Fibroblast of gingiva (primary cell): Measurements from ENCODE around the gene ATP8A2.
A peak's percentile ranks its signal among the peaks of the same experiment; 100 is the strongest.
"Not testable (repeated sequence)": the region's sequence is repeated elsewhere in the genome, so short reads cannot be mapped to it uniquely, and the experiment has no call there.

Source experiments
- DNase-seq: peaks from one replicate; pipeline ENCODE4 v3.0.0-alpha.2; 2011; ENCODE audit warnings: low read depth

Gene ATP8A2

GRCh38 chr13:25927363-25927762 is 555.6 kb downstream of the ATP8A2 start:
- DNase-seq = no peak

GRCh38 chr13:25927932-25928331 is 556.2 kb downstream of the ATP8A2 start:
- peak; percentile 10 for DNase-seq

GRCh38 chr13:25928941-25929505 is 557.2 kb downstream of the ATP8A2 start:
- DNase-seq = no peak

GRCh38 chr13:25929816-25930215 is 558.0 kb downstream of the ATP8A2 start:
- DNase-seq = no peak

GRCh38 chr13:25930653-25931052 is 558.9 kb downstream of the ATP8A2 start:
- no peak for DNase-seq

- DNase-seq = no peak
These were observed 560.6 kb downstream of the ATP8A2 start for GRCh38 chr13:25932365-25932764.

GRCh38 chr13:25933520-25933919 is 561.7 kb downstream of the ATP8A2 start:
- no peak for DNase-seq

- DNase-seq = no peak
These were observed 562.4 kb downstream of the ATP8A2 start for GRCh38 chr13:25934127-25934526.

GRCh38 chr13:25939961-25940687 is 568.4 kb downstream of the ATP8A2 start:
- no peak for DNase-seq

GRCh38 chr13:25943081-25943480 is 571.3 kb downstream of the ATP8A2 start:
- no peak for DNase-seq

GRCh38 chr13:25943658-25944057 is 571.9 kb downstream of the ATP8A2 start:
- peak; percentile 45 for DNase-seq

GRCh38 chr13:25945596-25945995 is 573.8 kb downstream of the ATP8A2 start:
- no peak for DNase-seq

- no peak for DNase-seq
These were observed 574.5 kb downstream of the ATP8A2 start for GRCh38 chr13:25946321-25946720.

- DNase-seq = no peak
These were observed 577.1 kb downstream of the ATP8A2 start for GRCh38 chr13:25948910-25949309.

- DNase-seq = no peak
These were observed 580.1 kb downstream of the ATP8A2 start for GRCh38 chr13:25951831-25952230.

- DNase-seq = not testable (repeated sequence)
These were observed 582.3 kb downstream of the ATP8A2 start for GRCh38 chr13:25954080-25954479.

- DNase-seq = not testable (repeated sequence)
These were observed 583.2 kb downstream of the ATP8A2 start for GRCh38 chr13:25954943-25955342.

- DNase-seq = no peak
These were observed 587.2 kb downstream of the ATP8A2 start for GRCh38 chr13:25958986-25959385.

- DNase-seq = no peak
These were observed 589.5 kb downstream of the ATP8A2 start for GRCh38 chr13:25961294-25961693.

GRCh38 chr13:25963674-25964073 is 591.9 kb downstream of the ATP8A2 start:
- DNase-seq = peak; percentile 5

GRCh38 chr13:25965596-25965995 is 593.8 kb downstream of the ATP8A2 start:
- DNase-seq = no peak

- no peak for DNase-seq
These were observed 594.3 kb downstream of the ATP8A2 start for GRCh38 chr13:25966086-25966485.

GRCh38 chr13:25967144-25967543 is 595.4 kb downstream of the ATP8A2 start:
- no peak for DNase-seq

GRCh38 chr13:25971047-25971446 is 599.3 kb downstream of the ATP8A2 start:
- DNase-seq = no peak
